NB4 (cell line): ENCODE data around the gene ABCG1.
A peak's percentile ranks its signal among the peaks of the same experiment; 100 is the strongest.

Experiments
- DNase-seq: peaks from one replicate; pipeline ENCODE4 v3.0.0; 2010; ENCODE audit warnings: low read depth
- H3K4me3 ChIP-seq: one replicate; pipeline ENCODE4 v1.5.1; 2011; ENCODE audit warnings: mild to moderate bottlenecking, low read depth, low read length, moderate library complexity
- CTCF ChIP-seq: IDR thresholded peaks from one replicate; pipeline ENCODE4 v1.5.1; 2012; ENCODE audit warnings: low read depth, low read length
- MAX ChIP-seq: IDR thresholded peaks from 2 replicates; pipeline ENCODE4 v1.6.1; 2011; ENCODE audit warnings: low read depth, low read length
- MYC ChIP-seq: IDR thresholded peaks from 2 replicates; pipeline ENCODE4 v1.6.1; 2011; ENCODE audit warnings: low read depth, low read length
- POLR2A ChIP-seq: IDR thresholded peaks from 2 replicates; pipeline ENCODE4 v1.6.1; 2011; ENCODE audit warnings: mild to moderate bottlenecking; ENCODE audit not compliant: insufficient read length; ENCODE audit errors: extremely low read depth

The ABCG1 gene

DNA sequence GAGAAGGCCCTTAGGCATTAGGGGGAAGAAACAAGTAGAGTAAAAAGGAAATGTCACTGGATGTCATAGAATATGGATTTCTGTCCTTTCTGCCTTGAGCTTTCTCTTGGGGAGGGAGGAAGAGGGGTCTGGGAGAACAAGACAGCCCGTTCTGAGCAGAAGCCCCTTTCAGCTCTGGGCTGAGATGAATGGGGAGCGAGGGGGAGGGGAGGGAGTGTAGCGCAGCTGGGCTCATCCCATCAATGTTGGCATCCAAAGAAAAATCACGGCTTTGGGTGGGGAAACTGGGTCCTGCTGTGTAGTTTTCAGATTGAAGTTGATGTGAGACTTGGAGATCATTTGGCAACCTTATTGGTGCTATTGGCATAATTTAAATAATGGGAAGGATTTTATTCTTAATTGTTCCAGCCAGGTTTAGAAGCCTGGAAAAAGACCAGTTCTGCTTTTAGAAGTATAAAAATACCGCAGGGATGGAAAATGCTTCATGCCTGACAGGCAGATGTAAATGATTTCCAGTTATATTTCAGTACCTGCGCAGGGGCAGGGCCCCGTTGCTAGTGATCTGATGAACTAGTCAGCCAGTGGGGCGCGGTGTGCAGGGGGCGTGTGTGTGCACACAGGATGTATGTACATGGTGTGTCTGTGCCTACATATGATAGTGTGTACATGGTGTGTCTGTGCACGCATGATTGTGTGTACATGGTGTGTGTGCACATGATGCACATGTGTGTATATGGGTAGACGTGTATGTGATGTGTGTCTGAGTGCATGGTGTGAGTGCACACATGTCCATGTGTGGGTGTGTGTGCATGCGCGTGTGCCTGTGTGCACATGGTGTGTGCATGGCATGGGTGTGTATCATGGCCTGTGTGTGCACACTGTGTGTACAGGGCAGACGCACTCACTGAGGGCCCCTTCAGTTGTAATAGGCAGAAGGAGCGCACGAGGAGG, 36.0 kb downstream of the ABCG1 start:
- DNase-seq = no peak
- H3K4me3 ChIP-seq = no peak overlapping the region
- TF ChIP-seq POLR2A = no peak
- no peak for TF ChIP-seq MAX
- TF ChIP-seq CTCF = no peak
- TF ChIP-seq MYC = no peak

- no peak for TF ChIP-seq POLR2A
- no peak for TF ChIP-seq MYC
- TF ChIP-seq CTCF = no peak
- TF ChIP-seq MAX = no peak
- no peak overlapping the region for H3K4me3 ChIP-seq
- DNase-seq = no peak
Measured at GRCh38 chr21:42255825-42256224, 36.9 kb downstream of the ABCG1 start.

DNA sequence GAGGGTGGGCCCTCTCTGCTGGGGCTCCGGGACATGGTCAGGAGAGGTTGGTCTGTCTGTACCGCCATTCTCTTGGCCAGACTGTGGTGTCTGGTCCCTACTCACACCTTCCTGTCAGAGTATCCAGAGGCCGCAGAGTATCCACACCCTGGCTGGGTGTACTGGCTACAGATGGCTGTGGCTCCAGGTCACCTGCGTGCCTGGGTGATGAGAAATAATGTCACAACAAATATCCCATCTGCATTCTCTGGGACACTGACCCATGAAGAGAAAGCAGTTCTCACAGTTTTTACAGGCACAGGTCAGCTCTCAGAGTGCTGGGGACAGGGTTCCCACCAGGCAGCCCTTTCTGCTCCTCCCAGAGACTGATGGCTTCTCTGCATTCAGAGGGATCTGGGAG, 37.4 kb downstream of the ABCG1 start:
- H3K4me3 ChIP-seq = no peak overlapping the region
- no peak for DNase-seq
- TF ChIP-seq MYC (no peak), POLR2A (no peak), MAX (no peak), CTCF (no peak)

DNA sequence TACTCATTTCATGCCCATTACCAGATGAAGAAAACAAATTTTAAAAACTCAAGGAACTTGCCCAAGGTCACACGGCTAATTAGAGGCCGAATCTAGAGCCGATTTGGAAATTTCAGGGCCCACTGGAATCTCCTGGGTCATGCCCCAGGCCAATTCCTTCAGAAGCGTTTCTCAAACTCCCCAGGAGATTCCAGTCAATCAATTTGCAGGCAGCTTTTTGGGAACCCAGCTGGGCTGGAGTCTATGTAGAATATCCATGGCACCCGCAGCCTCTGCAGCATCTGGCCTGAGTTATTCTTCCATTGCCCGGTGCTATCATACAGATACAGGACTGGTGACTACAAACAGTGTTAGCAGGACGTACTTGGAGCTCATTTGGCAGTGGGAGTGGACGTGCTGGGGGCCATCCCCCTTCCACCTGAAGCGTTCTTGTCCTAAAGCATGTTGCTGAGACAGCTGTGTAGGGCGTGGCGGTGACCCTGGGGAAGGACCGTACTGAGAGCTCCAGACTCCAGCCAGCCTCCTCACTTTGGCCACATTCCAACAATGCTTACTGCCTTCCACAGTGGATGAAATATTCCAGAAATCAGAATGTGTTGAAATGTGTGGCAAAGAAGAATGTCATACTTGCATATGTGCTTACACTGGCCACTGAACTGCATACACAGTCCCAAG, 38.3 kb downstream of the ABCG1 start:
- no peak for DNase-seq
- no peak for TF ChIP-seq POLR2A
- H3K4me3 ChIP-seq = no peak overlapping the region

GRCh38 chr21:42258150-42258884, 39.4 kb downstream of the ABCG1 start:
- H3K4me3 ChIP-seq = no peak overlapping the region
- peak; percentile 74 for DNase-seq
- TF ChIP-seq CTCF (peak; percentile 90), POLR2A (no peak), MYC (0 out of 2 replicates have a peak, but pooled peaks have one; percentile 13), MAX (0 out of 2 replicates have a peak, but pooled peaks have one; percentile 16)
